HG03064 (cell line): Measurements from ENCODE around the gene ACVR2B.

Experiments
- ATAC-seq: cut with Tn5 transposase; IDR thresholded peaks from one replicate; pipeline ENCODE4 v1.9.1; 2021; ENCODE audit warnings: low read depth; ENCODE audit not compliant: unreplicated experiment

The ACVR2B gene

GRCh38 chr3:38480093-38480445 is 26.4 kb downstream of the ACVR2B start:
- ATAC-seq = no peak

- no peak for ATAC-seq
Measured at GRCh38 chr3:38480930-38481329, 27.2 kb downstream of the ACVR2B start.

GRCh38 chr3:38482951-38483350 is 29.3 kb downstream of the ACVR2B start:
- no peak for ATAC-seq

- ATAC-seq = peak; percentile 90
Measured at GRCh38 chr3:38487323-38487722, 33.6 kb downstream of the ACVR2B start.

GRCh38 chr3:38488949-38489348 is 35.3 kb downstream of the ACVR2B start:
- ATAC-seq = no peak

- no peak for ATAC-seq
Measured at GRCh38 chr3:38489766-38490165, 36.1 kb downstream of the ACVR2B start.

- ATAC-seq = no peak
Measured at GRCh38 chr3:38490281-38491030, 36.8 kb downstream of the ACVR2B start.

- no peak for ATAC-seq
Measured at GRCh38 chr3:38491215-38491614, 37.5 kb downstream of the ACVR2B start.

- ATAC-seq = no peak
Measured at GRCh38 chr3:38493031-38493430, 39.3 kb downstream of the ACVR2B start.

- peak; percentile 86 for ATAC-seq
Measured at GRCh38 chr3:38496131-38496910, 42.6 kb downstream of the ACVR2B start, which contains the start of gene EXOG. TSS of gene EXOG (plus strand) at chr3:38496340. CDS start at chr3:38496368, 28 bp downstream.

GRCh38 chr3:38497031-38497430 is 43.3 kb downstream of the ACVR2B start:
- no peak for ATAC-seq

GRCh38 chr3:38500688-38501417 is 47.2 kb downstream of the ACVR2B start:
- no peak for ATAC-seq

- peak; percentile 94 for ATAC-seq
Measured at GRCh38 chr3:38507120-38507519, 53.4 kb downstream of the ACVR2B start.

- ATAC-seq = no peak
Measured at GRCh38 chr3:38509732-38510131, 56.0 kb downstream of the ACVR2B start.

- ATAC-seq = no peak
Measured at GRCh38 chr3:38510631-38511030, 56.9 kb downstream of the ACVR2B start.

GRCh38 chr3:38511546-38511945 is 57.9 kb downstream of the ACVR2B start:
- no peak for ATAC-seq

- ATAC-seq = no peak
Measured at GRCh38 chr3:38515367-38515766, 61.7 kb downstream of the ACVR2B start.

- no peak for ATAC-seq
Measured at GRCh38 chr3:38516669-38517068, 63.0 kb downstream of the ACVR2B start.

GRCh38 chr3:38519000-38519399 is 65.3 kb downstream of the ACVR2B start:
- no peak for ATAC-seq

GRCh38 chr3:38519651-38520050 is 66.0 kb downstream of the ACVR2B start:
- ATAC-seq = no peak

GRCh38 chr3:38521391-38521987 is 67.8 kb downstream of the ACVR2B start:
- ATAC-seq = no peak
